ENCODE data around the gene DEGS1. TPM values are rescaled to one million over a fixed set of nuclear protein-coding genes. Genes with fewer than 3 reads are reported as not detected.

Gene DEGS1
- total and polyA plus RNA-seq, 12 donors = 33.1 to 79.4 (median 35.7) TPM

- Histone ChIP-seq H3K4me3 (no peak overlapping the region), H3K9me3 (no peaks in the 10 kb centered on the region), H3K27me3 (no peaks in the 10 kb centered on the region), H3K27ac (no peak overlapping the region), H3K4me1 (no peaks in the 10 kb centered on the region), H3K36me3 (peaks cover 0 to 75% (median 19%) of the 10 kb centered on the region in 9 donors)
- TF ChIP-seq CTCF (IDR thresholded peaks at IDR 0.05) = no peak
- ATAC-seq (no peak), DNase-seq (no peak)
- 75 to 79% methylated on average over 6 of the region's 6 CpGs for WGBS, 2 donors
- intact Hi-C loops (cut with DNase I) = no loop called here
Measured at GRCh38 chr1:224159541-224159940, 23.5 kb upstream of the DEGS1 start.

GRCh38 chr1:224160171-224160682 lies 22.8 kb upstream of the DEGS1 start:
- no peak overlapping the region for H3K27ac ChIP-seq
- H3K4me3 ChIP-seq = no peak overlapping the region
- H3K4me1 ChIP-seq = no peaks in the 10 kb centered on the region
- no peak for TF ChIP-seq CTCF (IDR thresholded peaks at IDR 0.05)
- peaks cover 0 to 71% (median 19%) of the 10 kb centered on the region in 9 donors for H3K36me3 ChIP-seq
- 83% methylated on average over 9 of the region's 9 CpGs for WGBS, 2 donors
- H3K9me3 ChIP-seq = no peaks in the 10 kb centered on the region
- H3K27me3 ChIP-seq = no peaks in the 10 kb centered on the region
- ATAC-seq = no peak
- no peak for DNase-seq
- intact Hi-C loops (cut with DNase I) = loop anchor here in 1 of 10 donors (10.0 kb wide), 1 partner anchor 165 kb away; no protein-coding TSS in a partner anchor

GRCh38 chr1:224162768-224163167 lies 20.3 kb upstream of the DEGS1 start:
- TF ChIP-seq CTCF (IDR thresholded peaks at IDR 0.05) = no peak
- H3K4me1 ChIP-seq = no peaks in the 10 kb centered on the region
- no peak for ATAC-seq

GRCh38 chr1:224163311-224163710 lies 19.7 kb upstream of the DEGS1 start:
- WGBS, 2 donors = 65 to 84% methylated on average over 2 of the region's 2 CpGs
- H3K27me3 ChIP-seq = no peaks in the 10 kb centered on the region
- DNase-seq = no peak
- no peaks in the 10 kb centered on the region for H3K9me3 ChIP-seq
- H3K4me3 ChIP-seq = no peak overlapping the region
- no peak for TF ChIP-seq CTCF (IDR thresholded peaks at IDR 0.05)
- no peak for ATAC-seq
- H3K4me1 ChIP-seq = peaks cover 0 to 3% (median 1%) of the 10 kb centered on the region in 9 donors
- no peak overlapping the region for H3K27ac ChIP-seq
- H3K36me3 ChIP-seq = peaks cover 0 to 40% (median 9%) of the 10 kb centered on the region in 9 donors
- intact Hi-C loops (cut with DNase I) = loop anchor here in 1 of 10 donors (10.0 kb wide), 1 partner anchor 161 kb away; no protein-coding TSS in a partner anchor

More at GRCh38 chr1:224162768-224163167, 20.3 kb upstream of the DEGS1 start:
- 96 to 97% methylated on average over 8 of the region's 8 CpGs for WGBS, 2 donors
- peaks cover 0 to 45% (median 14%) of the 10 kb centered on the region in 9 donors for H3K36me3 ChIP-seq
- no peaks in the 10 kb centered on the region for H3K27me3 ChIP-seq
- no peaks in the 10 kb centered on the region for H3K9me3 ChIP-seq
- H3K27ac ChIP-seq = no peak overlapping the region
- intact Hi-C loops (cut with DNase I) = loop anchor here in 1 of 10 donors (10.0 kb wide), 1 partner anchor 162 kb away; no protein-coding TSS in a partner anchor
- no peak for DNase-seq
- no peak overlapping the region for H3K4me3 ChIP-seq
